ENCODE results near the gene PIANP.

GRCh38 chr12:6735448-6736191, 35.0 kb upstream of the PIANP start:
- no peak for TF ChIP-seq CTCF (IDR thresholded peaks at IDR 0.05; ENCODE audit: borderline replicate concordance, extremely low read depth, low read length, poor library complexity, severe bottlenecking)
- TF ChIP-seq EZH2 (IDR thresholded peaks at IDR 0.05; ENCODE audit: borderline replicate concordance, low read depth, low read length, severe bottlenecking) = no peak
